ENCODE data around the gene SOCS1.

- TF ChIP-seq CTCF (IDR thresholded peaks at IDR 0.05; ENCODE audit: poor library complexity): no peak
- no peak for TF ChIP-seq EZH2phosphoT487 (IDR thresholded peaks at IDR 0.05; ENCODE audit: low read depth, severe bottlenecking, unreplicated experiment)
- no peak for TF ChIP-seq EZH2 (IDR thresholded peaks at IDR 0.05; ENCODE audit: borderline replicate concordance)
These were observed 50.8 kb downstream of the SOCS1 start for GRCh38 chr16:11205065-11205699.
